T-helper 17 cell (primary cell): Measurements from ENCODE around the gene CCDC33. TPM values are rescaled to one million over a fixed set of nuclear protein-coding genes. Genes with fewer than 3 reads are reported as not detected.
"Not testable (repeated sequence)": the region's sequence is repeated elsewhere in the genome, so short reads cannot be mapped to it uniquely, and the experiment has no call there.

Source experiments
- ATAC-seq: fragments of 150-1000 bp; cut with Tn5 transposase; 2 replicates; pipeline ENCODE4 v1.10.0; 2021; ENCODE audit warnings: mild to moderate bottlenecking, moderate library complexity
- DNase-seq, 3 donors: peaks; one replicate each; pipeline versions ENCODE4 v3.0.0 to v3.0.0-alpha.2; 2020 to 2021
- H3K9me3 ChIP-seq: one replicate; pipeline ENCODE4 v1.7.0; 2013; ENCODE audit warnings: low read length, mild to moderate bottlenecking; ENCODE audit not compliant: control insufficient read depth, poor library complexity, severe bottlenecking
- H3K27ac Mint-ChIP-seq: one replicate; pipeline ENCODE4 v1.8.0; 2022; ENCODE audit warnings: mild to moderate bottlenecking, moderate library complexity, mixed read lengths
- H3K27me3 Mint-ChIP-seq: one replicate; pipeline ENCODE4 v1.8.0; 2022; ENCODE audit warnings: mixed read lengths
- H3K36me3 Mint-ChIP-seq: one replicate; pipeline ENCODE4 v1.8.0; 2022; ENCODE audit warnings: low read depth, mixed read lengths
- H3K4me1 Mint-ChIP-seq: one replicate; pipeline ENCODE4 v1.8.0; 2022; ENCODE audit warnings: mild to moderate bottlenecking, mixed read lengths
- H3K4me3 Mint-ChIP-seq: one replicate; pipeline ENCODE4 v1.8.0; 2022; ENCODE audit warnings: mild to moderate bottlenecking, moderate library complexity, mixed read lengths
- total RNA-seq, 4 donors: library from RNA in 2 of 4; stranded (reverse) in 2 of 4; gene quantifications; one replicate each; pipeline ENCODE4 v1.2.3 and lab custom pipeline; 2022 to 2026

The CCDC33 gene
- total RNA-seq, 2 donors from 2014 or later: not detected

GRCh38 chr15:74360855-74361254, 124.7 kb downstream of the CCDC33 start:
- not testable (repeated sequence) for DNase-seq, H3K36me3 Mint-ChIP-seq, H3K4me3 Mint-ChIP-seq, H3K9me3 ChIP-seq, H3K4me1 Mint-ChIP-seq, ATAC-seq, H3K27ac Mint-ChIP-seq
- peaks cover 27% of the 10 kb centered on the region for H3K27me3 Mint-ChIP-seq

- H3K27ac Mint-ChIP-seq: no peak overlapping the region
Observed at GRCh38 chr15:74362482-74362881, 126.4 kb downstream of the CCDC33 start.

GRCh38 chr15:74364936-74365597, 128.9 kb downstream of the CCDC33 start:
- H3K27me3 Mint-ChIP-seq: peaks cover 43% of the 10 kb centered on the region
- no peaks in the 10 kb centered on the region for H3K9me3 ChIP-seq
- H3K4me1 Mint-ChIP-seq: peaks cover 3% of the 10 kb centered on the region
- H3K27ac Mint-ChIP-seq: no peak overlapping the region
- peaks cover 3% of the 10 kb centered on the region for H3K36me3 Mint-ChIP-seq
- DNase-seq (no peak), ATAC-seq (no peak)
- peak overlapping the region; percentile 71 for H3K4me3 Mint-ChIP-seq

More at GRCh38 chr15:74362482-74362881, 126.4 kb downstream of the CCDC33 start:
- no peaks in the 10 kb centered on the region for H3K9me3 ChIP-seq
- Mint-ChIP-seq H3K27me3 (peaks cover 34% of the 10 kb centered on the region), H3K4me3 (no peak overlapping the region), H3K36me3 (peaks cover 3% of the 10 kb centered on the region), H3K4me1 (peaks cover 3% of the 10 kb centered on the region)
- DNase-seq (no peak), ATAC-seq (no peak)

GRCh38 chr15:74365598-74366445, 129.7 kb downstream of the CCDC33 start:
- Mint-ChIP-seq H3K36me3 (peaks cover 3% of the 10 kb centered on the region), H3K27ac (no peak overlapping the region), H3K4me1 (peaks cover 3% of the 10 kb centered on the region), H3K4me3 (peak overlapping the region; percentile 71), H3K27me3 (peaks cover 48% of the 10 kb centered on the region)
- DNase-seq: no peak
- H3K9me3 ChIP-seq: no peaks in the 10 kb centered on the region
- peak; percentile 42 for ATAC-seq

GRCh38 chr15:74367296-74367854, 131.2 kb downstream of the CCDC33 start, which contains the start of gene CYP11A1:
CYP11A1 (minus strand) TSS chr15:74367646; CDS start chr15:74367585, 61 bp downstream.
- Mint-ChIP-seq H3K27me3 (peaks cover 48% of the 10 kb centered on the region), H3K4me1 (peaks cover 3% of the 10 kb centered on the region), H3K27ac (peak within 1 kb of the TSS; percentile 54), H3K36me3 (peaks cover 3% of the 10 kb centered on the region), H3K4me3 (peak within 1 kb of the TSS; percentile 41)
- H3K9me3 ChIP-seq: no peaks in the 10 kb centered on the region
- ATAC-seq: no peak
- DNase-seq: no peak

- DNase-seq (no peak), ATAC-seq (no peak)
- H3K36me3 Mint-ChIP-seq: peaks cover 3% of the 10 kb centered on the region
- H3K27me3 Mint-ChIP-seq: peaks cover 47% of the 10 kb centered on the region
- H3K9me3 ChIP-seq: no peaks in the 10 kb centered on the region
- H3K4me1 Mint-ChIP-seq: peaks cover 3% of the 10 kb centered on the region
- no peak overlapping the region for H3K27ac Mint-ChIP-seq
- H3K4me3 Mint-ChIP-seq: no peak overlapping the region
Observed at GRCh38 chr15:74368121-74368520, 132.0 kb downstream of the CCDC33 start.

GRCh38 chr15:74369084-74369745, 133.1 kb downstream of the CCDC33 start:
- Mint-ChIP-seq H3K36me3 (peaks cover 3% of the 10 kb centered on the region), H3K4me3 (no peak overlapping the region), H3K4me1 (peaks cover 7% of the 10 kb centered on the region), H3K27ac (no peak overlapping the region), H3K27me3 (peaks cover 36% of the 10 kb centered on the region)
- ATAC-seq (no peak), DNase-seq (no peak)
- no peaks in the 10 kb centered on the region for H3K9me3 ChIP-seq

- DNase-seq (no peak), ATAC-seq (no peak)
- H3K36me3 Mint-ChIP-seq: no peaks in the 10 kb centered on the region
- no peak overlapping the region for H3K4me3 Mint-ChIP-seq
- H3K27ac Mint-ChIP-seq: no peak overlapping the region
- peaks cover 9% of the 10 kb centered on the region for H3K4me1 Mint-ChIP-seq
- H3K27me3 Mint-ChIP-seq: peaks cover 31% of the 10 kb centered on the region
- no peaks in the 10 kb centered on the region for H3K9me3 ChIP-seq
Observed at GRCh38 chr15:74369756-74370155, 133.6 kb downstream of the CCDC33 start.

- H3K4me3 Mint-ChIP-seq: no peak overlapping the region
- H3K4me1 Mint-ChIP-seq: peaks cover 13% of the 10 kb centered on the region
- H3K36me3 Mint-ChIP-seq: no peaks in the 10 kb centered on the region
- ATAC-seq: no peak
- H3K9me3 ChIP-seq: no peaks in the 10 kb centered on the region
- H3K27me3 Mint-ChIP-seq: peaks cover 24% of the 10 kb centered on the region
- DNase-seq: no peak
- H3K27ac Mint-ChIP-seq: no peak overlapping the region
Observed at GRCh38 chr15:74370471-74370870, 134.3 kb downstream of the CCDC33 start.

GRCh38 chr15:74373056-74373650, 137.0 kb downstream of the CCDC33 start:
- Mint-ChIP-seq H3K36me3 (no peaks in the 10 kb centered on the region), H3K27ac (no peak overlapping the region), H3K4me3 (peak overlapping the region; percentile 91), H3K27me3 (peaks cover 14% of the 10 kb centered on the region), H3K4me1 (peaks cover 13% of the 10 kb centered on the region)
- DNase-seq: no peak
- no peak for ATAC-seq
- no peaks in the 10 kb centered on the region for H3K9me3 ChIP-seq

GRCh38 chr15:74373731-74374647, 137.9 kb downstream of the CCDC33 start:
- H3K4me1 Mint-ChIP-seq: peaks cover 13% of the 10 kb centered on the region

More at GRCh38 chr15:74373731-74374647, 137.9 kb downstream of the CCDC33 start:
- H3K9me3 ChIP-seq: no peaks in the 10 kb centered on the region
- Mint-ChIP-seq H3K27me3 (peaks cover 11% of the 10 kb centered on the region), H3K4me3 (peak overlapping the region; percentile 91), H3K27ac (peak overlapping the region; percentile 60), H3K36me3 (no peaks in the 10 kb centered on the region)
- DNase-seq (peak; percentile 86 to 94 (median 94)), ATAC-seq (peak; percentile 96)
